Smooth muscle cell (in vitro differentiated cells): ENCODE data around the gene ZNF689. TPM values are rescaled to one million over a fixed set of nuclear protein-coding genes. Genes with fewer than 3 reads are reported as not detected.

Experiments
- DNase-seq: peaks from one replicate; lab custom pipeline; 2025; ENCODE audit not compliant: unreplicated experiment; lab: John Stamatoyannopoulos, UW
- H2AFZ ChIP-seq: fragments of 200-600 bp; sonication (generic); 2 replicates; pipeline ENCODE4 v1.6.0; 2016; ENCODE audit warnings: antibody characterized with exemption, low read depth, mild to moderate bottlenecking
- H3F3A ChIP-seq: fragments of 200-600 bp; sonication (generic); 2 replicates; pipeline ENCODE4 v1.6.0; 2017; ENCODE audit warnings: antibody characterized with exemption, low read depth
- H3K27ac ChIP-seq: fragments of 200-600 bp; sonication (generic); 2 replicates; pipeline ENCODE4 v1.5.1; 2016; ENCODE audit warnings: low read depth, mild to moderate bottlenecking
- H3K27me3 ChIP-seq: fragments of 200-600 bp; sonication (generic); 2 replicates; pipeline ENCODE4 v1.6.1; 2016; ENCODE audit warnings: low read depth, mild to moderate bottlenecking
- H3K36me3 ChIP-seq: fragments of 200-600 bp; sonication (generic); 2 replicates; pipeline ENCODE4 v1.5.1; 2016; ENCODE audit warnings: low read depth
- H3K4me1 ChIP-seq: fragments of 200-600 bp; sonication (generic); 2 replicates; pipeline ENCODE4 v1.5.1; 2016; ENCODE audit warnings: low read depth
- H3K4me2 ChIP-seq: fragments of 200-600 bp; sonication (generic); 2 replicates; pipeline ENCODE4 v1.6.0; 2016; ENCODE audit warnings: mild to moderate bottlenecking
- H3K4me3 ChIP-seq: fragments of 200-600 bp; sonication (generic); 2 replicates; pipeline ENCODE4 v1.5.1; 2016; ENCODE audit warnings: mild to moderate bottlenecking
- H3K79me2 ChIP-seq: fragments of 200-600 bp; sonication (generic); 2 replicates; pipeline ENCODE4 v1.6.0; 2016; ENCODE audit warnings: low read depth, mild to moderate bottlenecking
- H3K9ac ChIP-seq: fragments of 200-600 bp; sonication (generic); 2 replicates; pipeline ENCODE4 v1.6.0; 2016; ENCODE audit warnings: low read depth
- H3K9me3 ChIP-seq: fragments of 200-600 bp; sonication (generic); replicated peaks from 2 replicates; pipeline ENCODE4 v1.5.1; 2016; ENCODE audit warnings: low read depth
- H4K20me1 ChIP-seq: fragments of 200-600 bp; sonication (generic); 2 replicates; pipeline ENCODE4 v1.6.0; 2016; ENCODE audit warnings: low read depth
- WGBS: methylation state at CpG from one replicate; pipeline ENCODE4 v1.1.7; 2016; ENCODE audit warnings: low lambda C conversion rate; 5-methylcytosine and 5-hydroxymethylcytosine counted together
- polyA plus RNA-seq: library from polyadenylated mRNA; unstranded; fragments of >200 nt; fragmentation: Nextera tagmentation; extraction: Ambion mirVana; gene quantifications from 2 replicates; pipeline ENCODE4 v1.2.1, GENCODE V29; 2016
- total RNA-seq: library from RNA; depleted of rRNA; stranded (reverse); fragments of >200 nt; gene quantifications from 2 replicates; pipeline ENCODE4 v1.2.3, GENCODE V29; 2014
- TF ChIP-seq, protein P1 (sequence below): fragments of 200-600 bp; sonication (generic); IDR thresholded peaks from 2 replicates; pipeline ENCODE4 v1.5.1; 2017; ENCODE audit warnings: borderline replicate concordance, mild to moderate bottlenecking, antibody characterized with exemption; ENCODE audit not compliant: insufficient read depth, poor library complexity, severe bottlenecking

Gene ZNF689
- total and polyA plus RNA-seq, 2 experiments from 2014 or later, result 8.2 to 10.0 TPM

DNA sequence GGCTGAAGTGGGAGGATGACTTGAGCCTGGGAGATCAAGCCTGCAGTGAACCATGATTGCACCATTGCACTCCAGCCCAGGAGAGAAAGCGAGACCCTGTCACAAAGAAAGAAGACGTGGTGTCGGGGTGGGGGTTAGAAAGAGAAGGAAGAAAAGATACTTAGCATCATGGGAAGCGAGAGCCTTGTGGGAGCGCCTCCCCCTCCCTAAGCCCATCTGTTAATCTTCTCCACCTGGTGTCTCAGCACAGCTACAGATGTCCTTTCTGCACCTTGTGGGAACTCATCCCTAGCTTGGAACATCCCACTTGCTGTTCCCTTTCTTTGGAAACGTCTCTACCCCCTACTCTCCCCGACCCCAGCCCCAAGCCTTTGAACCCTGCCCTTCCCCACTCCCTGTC is 44.7 kb downstream of the ZNF689 start:
- Histone ChIP-seq H3K27me3 (no peaks in the 10 kb centered on the region), H2AFZ (no peak overlapping the region), H3K4me2 (no peak overlapping the region), H3K79me2 (no peaks in the 10 kb centered on the region), H4K20me1 (no peaks in the 10 kb centered on the region), H3K36me3 (no peaks in the 10 kb centered on the region), H3F3A (no peaks in the 10 kb centered on the region), H3K9ac (no peak overlapping the region), H3K4me3 (no peak overlapping the region), H3K4me1 (peaks cover 3% of the 10 kb centered on the region), H3K9me3 (no peaks in the 10 kb centered on the region), H3K27ac (no peak overlapping the region)
- 74% methylated on average over 6 of the region's 7 CpGs for WGBS
- no peak for DNase-seq
- TF ChIP-seq, protein P1, sequence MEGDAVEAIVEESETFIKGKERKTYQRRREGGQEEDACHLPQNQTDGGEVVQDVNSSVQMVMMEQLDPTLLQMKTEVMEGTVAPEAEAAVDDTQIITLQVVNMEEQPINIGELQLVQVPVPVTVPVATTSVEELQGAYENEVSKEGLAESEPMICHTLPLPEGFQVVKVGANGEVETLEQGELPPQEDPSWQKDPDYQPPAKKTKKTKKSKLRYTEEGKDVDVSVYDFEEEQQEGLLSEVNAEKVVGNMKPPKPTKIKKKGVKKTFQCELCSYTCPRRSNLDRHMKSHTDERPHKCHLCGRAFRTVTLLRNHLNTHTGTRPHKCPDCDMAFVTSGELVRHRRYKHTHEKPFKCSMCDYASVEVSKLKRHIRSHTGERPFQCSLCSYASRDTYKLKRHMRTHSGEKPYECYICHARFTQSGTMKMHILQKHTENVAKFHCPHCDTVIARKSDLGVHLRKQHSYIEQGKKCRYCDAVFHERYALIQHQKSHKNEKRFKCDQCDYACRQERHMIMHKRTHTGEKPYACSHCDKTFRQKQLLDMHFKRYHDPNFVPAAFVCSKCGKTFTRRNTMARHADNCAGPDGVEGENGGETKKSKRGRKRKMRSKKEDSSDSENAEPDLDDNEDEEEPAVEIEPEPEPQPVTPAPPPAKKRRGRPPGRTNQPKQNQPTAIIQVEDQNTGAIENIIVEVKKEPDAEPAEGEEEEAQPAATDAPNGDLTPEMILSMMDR, result no peak

DNA sequence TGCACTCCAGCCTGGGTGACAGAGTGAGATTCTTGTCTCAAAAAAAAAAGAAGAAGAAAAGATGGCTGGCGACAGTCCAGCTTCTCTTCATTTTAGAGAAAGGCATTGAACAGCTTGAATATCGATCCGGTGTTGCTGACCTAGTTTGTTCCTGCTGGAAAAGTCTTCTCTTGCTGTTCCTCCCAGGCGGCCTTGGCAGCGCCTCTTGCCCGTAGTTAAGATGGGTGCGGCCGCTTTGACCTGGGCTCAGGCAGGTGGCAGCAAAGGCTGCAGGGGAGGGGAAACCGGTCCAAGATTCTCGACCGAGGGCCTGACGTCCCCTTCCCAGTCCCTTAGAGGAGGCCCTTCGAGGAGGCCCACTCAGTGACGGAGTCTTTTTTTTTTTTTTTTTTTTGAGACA is 48.2 kb downstream of the ZNF689 start:
- H3K9me3 ChIP-seq, result no peaks in the 10 kb centered on the region
- no peak overlapping the region for H3K4me3 ChIP-seq
- H3K79me2 ChIP-seq, result peaks cover 7% of the 10 kb centered on the region
- H3K4me2 ChIP-seq, result no peak overlapping the region
- TF ChIP-seq, protein P1, result no peak
- H4K20me1 ChIP-seq, result no peaks in the 10 kb centered on the region
- 98% methylated on average over 14 of the region's 14 CpGs for WGBS
- H2AFZ ChIP-seq, result no peak overlapping the region
- H3K27me3 ChIP-seq, result no peaks in the 10 kb centered on the region
- peaks cover 5% of the 10 kb centered on the region for H3K4me1 ChIP-seq
- no peak for DNase-seq
- no peak overlapping the region for H3K9ac ChIP-seq
- no peaks in the 10 kb centered on the region for H3F3A ChIP-seq
- H3K27ac ChIP-seq, result no peak overlapping the region
- H3K36me3 ChIP-seq, result no peaks in the 10 kb centered on the region

DNA sequence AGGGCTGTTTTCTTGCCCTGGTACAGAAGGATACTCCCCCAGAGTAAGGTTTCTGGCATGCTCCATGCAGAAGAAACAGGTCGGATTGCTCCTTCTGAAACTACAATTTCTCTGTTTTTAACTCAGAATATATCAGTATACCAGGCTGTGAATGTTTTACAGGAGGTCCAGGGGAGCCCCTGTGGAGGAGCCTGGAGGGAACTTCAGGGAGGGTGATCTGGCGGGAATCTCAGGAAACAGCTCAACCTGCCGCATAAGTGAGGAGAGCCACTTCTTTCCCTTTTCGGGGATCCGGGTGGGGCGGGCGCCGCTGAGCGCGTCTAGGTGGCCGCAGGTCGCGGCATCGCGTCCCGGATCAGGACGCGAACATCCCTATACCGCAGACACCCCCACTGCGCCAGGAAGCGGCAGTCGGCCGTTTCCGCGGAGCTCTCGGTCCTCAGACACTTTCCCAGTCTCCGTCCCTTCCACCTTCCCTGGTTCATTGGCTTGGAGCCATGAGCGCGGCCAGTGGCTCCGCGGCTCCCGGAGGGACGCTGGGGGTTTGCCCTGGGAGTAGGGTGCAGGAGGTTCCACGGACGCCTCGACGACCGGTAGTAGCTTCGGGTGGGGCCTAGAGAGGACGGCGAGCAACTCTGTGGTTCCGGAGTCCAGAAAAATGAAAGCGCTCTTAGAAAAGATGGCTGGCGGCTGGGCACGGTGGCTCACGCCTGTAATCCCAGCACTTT is 48.9 kb downstream of the ZNF689 start:
- no peak overlapping the region for H3K27ac ChIP-seq
- WGBS, result 38% methylated on average over 39 of the region's 46 CpGs
- H2AFZ ChIP-seq, result no peak overlapping the region
- no peaks in the 10 kb centered on the region for H3F3A ChIP-seq
- no peaks in the 10 kb centered on the region for H4K20me1 ChIP-seq
- peak overlapping the region; percentile 73 for H3K4me2 ChIP-seq
- H3K4me3 ChIP-seq, result peak overlapping the region; percentile 30
- H3K9me3 ChIP-seq, result no peaks in the 10 kb centered on the region
- H3K27me3 ChIP-seq, result no peaks in the 10 kb centered on the region
- DNase-seq, result no peak
- TF ChIP-seq, protein P1, result no peak
- H3K9ac ChIP-seq, result no peak overlapping the region
- H3K4me1 ChIP-seq, result peaks cover 5% of the 10 kb centered on the region
- no peaks in the 10 kb centered on the region for H3K36me3 ChIP-seq
- H3K79me2 ChIP-seq, result peaks cover 15% of the 10 kb centered on the region

DNA sequence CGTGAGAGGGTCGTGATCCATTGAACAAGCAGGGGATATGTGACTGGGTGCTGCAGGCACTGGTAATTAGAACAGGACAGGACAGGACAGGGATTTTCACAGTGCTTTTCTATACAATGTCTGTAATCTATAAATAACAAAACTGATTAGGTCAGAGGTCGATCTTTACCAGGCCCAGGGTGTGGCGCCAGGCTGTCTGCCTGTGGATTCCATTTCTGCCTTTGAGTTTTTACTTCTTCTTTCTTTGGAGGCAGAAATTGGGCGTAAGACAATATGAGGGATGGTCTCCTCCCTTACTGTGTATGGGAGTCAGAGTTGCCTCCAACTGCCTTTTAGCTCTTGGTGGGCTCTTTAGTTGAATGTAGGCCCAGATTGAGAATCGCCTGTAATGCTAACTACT is 50.5 kb downstream of the ZNF689 start:
- Histone ChIP-seq H3K4me1 (peaks cover 5% of the 10 kb centered on the region), H3K9ac (no peak overlapping the region), H3K9me3 (no peaks in the 10 kb centered on the region), H3K4me2 (no peak overlapping the region), H3K79me2 (peaks cover 15% of the 10 kb centered on the region), H3K27me3 (no peaks in the 10 kb centered on the region), H3K27ac (no peak overlapping the region), H2AFZ (no peak overlapping the region), H3F3A (no peaks in the 10 kb centered on the region), H3K36me3 (no peaks in the 10 kb centered on the region), H3K4me3 (no peak overlapping the region), H4K20me1 (no peaks in the 10 kb centered on the region)
- 94% methylated on average over 6 of the region's 6 CpGs for WGBS
- DNase-seq, result no peak
- TF ChIP-seq, protein P1, result no peak
